Large intestine (tissue), 3 donors: ENCODE results near the gene CPXM2. TPM values are rescaled to one million over a fixed set of nuclear protein-coding genes. Genes with fewer than 3 reads are reported as not detected.

Experiments
- DNase-seq, 2 donors: peaks; one replicate each; pipeline versions ENCODE4 v3.0.0 to v3.0.0-alpha.2; 2013
- H3K27ac ChIP-seq: one replicate; pipeline ENCODE4 v1.5.1; 2013; ENCODE audit warnings: low read length
- H3K27me3 ChIP-seq: 2 replicates; pipeline ENCODE4 v1.6.1; 2013; ENCODE audit warnings: low read length; ENCODE audit not compliant: control insufficient read depth, insufficient read depth
- H3K36me3 ChIP-seq: 2 replicates; pipeline ENCODE4 v1.6.1; 2013; ENCODE audit warnings: low read length; ENCODE audit not compliant: control insufficient read depth, insufficient read depth
- H3K4me1 ChIP-seq: one replicate; pipeline ENCODE4 v1.6.1; 2013; ENCODE audit warnings: low read length; ENCODE audit not compliant: control insufficient read depth, insufficient read depth
- H3K4me3 ChIP-seq: one replicate; pipeline ENCODE4 v1.5.1; 2013; ENCODE audit warnings: low read length
- H3K9me3 ChIP-seq: one replicate; pipeline ENCODE4 v1.6.1; 2013; ENCODE audit warnings: mild to moderate bottlenecking, low read depth, low read length, moderate library complexity; ENCODE audit not compliant: control insufficient read depth
- WGBS: methylation state at CpG from one replicate; pipeline ENCODE4 v1.1.5; 2013; ENCODE audit warnings: low lambda C conversion rate; ENCODE audit not compliant: insufficient coverage; 5-methylcytosine and 5-hydroxymethylcytosine counted together
- polyA plus RNA-seq: library from polyadenylated mRNA; unstranded; fragments of 120-200 nt; gene quantifications from one replicate; pipeline ENCODE4 v1.2.1, GENCODE V29; 2013

Gene CPXM2
- polyA plus RNA-seq, 1 donor, result 63.9 TPM

GRCh38 chr10:123879606-123880257 is 11.9 kb downstream of the CPXM2 start:
- Histone ChIP-seq H3K36me3 (peaks cover 9% of the 10 kb centered on the region), H3K27me3 (no peaks in the 10 kb centered on the region), H3K9me3 (no peaks in the 10 kb centered on the region), H3K4me1 (peaks cover 20% of the 10 kb centered on the region), H3K4me3 (no peak overlapping the region), H3K27ac (peak overlapping the region; percentile 66)
- WGBS, result no CpG with 5 or more reads among the region's 10 CpGs
- peak in 1 of 2 donors; percentile 71 for DNase-seq

- peak; percentile 61 to 65 for DNase-seq
- Histone ChIP-seq H3K27ac (peak overlapping the region; percentile 66), H3K27me3 (no peaks in the 10 kb centered on the region), H3K9me3 (no peaks in the 10 kb centered on the region), H3K36me3 (peaks cover 9% of the 10 kb centered on the region), H3K4me1 (peaks cover 20% of the 10 kb centered on the region), H3K4me3 (no peak overlapping the region)
- no CpG with 5 or more reads among the region's 7 CpGs for whole genome bisulfite sequencing
These were observed 12.8 kb downstream of the CPXM2 start for GRCh38 chr10:123878666-123879303.

GRCh38 chr10:123870260-123870659 is 21.3 kb downstream of the CPXM2 start:
- H3K27ac ChIP-seq, result no peak overlapping the region
- no peaks in the 10 kb centered on the region for H3K36me3 ChIP-seq
- H3K27me3 ChIP-seq, result no peaks in the 10 kb centered on the region
- DNase-seq, result no peak
- peaks cover 30% of the 10 kb centered on the region for H3K4me1 ChIP-seq
- H3K4me3 ChIP-seq, result no peak overlapping the region
- 63% methylated on average over 2 of the region's 8 CpGs for WGBS
- no peaks in the 10 kb centered on the region for H3K9me3 ChIP-seq

- no peaks in the 10 kb centered on the region for H3K9me3 ChIP-seq
- H3K4me1 ChIP-seq, result peaks cover 30% of the 10 kb centered on the region
- peak overlapping the region; percentile 97 for H3K27ac ChIP-seq
- H3K4me3 ChIP-seq, result no peak overlapping the region
- DNase-seq, result no peak
- no peaks in the 10 kb centered on the region for H3K27me3 ChIP-seq
- H3K36me3 ChIP-seq, result no peaks in the 10 kb centered on the region
- 88% methylated on average over 2 of the region's 7 CpGs for WGBS
These were observed 22.6 kb downstream of the CPXM2 start for GRCh38 chr10:123869020-123869414.

GRCh38 chr10:123868038-123869019 is 23.3 kb downstream of the CPXM2 start:
- Histone ChIP-seq H3K27ac (peak overlapping the region; percentile 97), H3K4me1 (peaks cover 32% of the 10 kb centered on the region), H3K36me3 (no peaks in the 10 kb centered on the region), H3K9me3 (no peaks in the 10 kb centered on the region), H3K27me3 (no peaks in the 10 kb centered on the region), H3K4me3 (no peak overlapping the region)
- WGBS, result no CpG with 5 or more reads among the region's 15 CpGs
- peak; percentile 93 to 97 for DNase-seq

GRCh38 chr10:123865880-123866279 is 25.7 kb downstream of the CPXM2 start:
- no peaks in the 10 kb centered on the region for H3K9me3 ChIP-seq
- H3K4me1 ChIP-seq, result peaks cover 32% of the 10 kb centered on the region
- H3K27ac ChIP-seq, result peak overlapping the region; percentile 97
- peaks cover 13% of the 10 kb centered on the region for H3K36me3 ChIP-seq
- no peaks in the 10 kb centered on the region for H3K27me3 ChIP-seq
- no peak for DNase-seq
- H3K4me3 ChIP-seq, result no peak overlapping the region
- 67% methylated on average over 1 of the region's 6 CpGs for WGBS

- Histone ChIP-seq H3K27me3 (no peaks in the 10 kb centered on the region), H3K4me1 (peaks cover 32% of the 10 kb centered on the region), H3K4me3 (no peak overlapping the region), H3K27ac (peak overlapping the region; percentile 97), H3K9me3 (no peaks in the 10 kb centered on the region), H3K36me3 (peaks cover 14% of the 10 kb centered on the region)
- DNase-seq, result no peak
- no CpG with 5 or more reads among the region's 9 CpGs for WGBS
These were observed 26.3 kb downstream of the CPXM2 start for GRCh38 chr10:123865350-123865749.

GRCh38 chr10:123864923-123865322 is 26.7 kb downstream of the CPXM2 start:
- DNase-seq, result peak in 1 of 2 donors; percentile 41
- WGBS, result no CpG with 5 or more reads among the region's 9 CpGs
- peak overlapping the region; percentile 97 for H3K27ac ChIP-seq
- no peak overlapping the region for H3K4me3 ChIP-seq
- H3K36me3 ChIP-seq, result peaks cover 16% of the 10 kb centered on the region
- H3K4me1 ChIP-seq, result peaks cover 33% of the 10 kb centered on the region
- H3K9me3 ChIP-seq, result no peaks in the 10 kb centered on the region
- no peaks in the 10 kb centered on the region for H3K27me3 ChIP-seq

- Histone ChIP-seq H3K4me1 (peaks cover 38% of the 10 kb centered on the region), H3K9me3 (no peaks in the 10 kb centered on the region), H3K4me3 (no peak overlapping the region), H3K27ac (no peak overlapping the region), H3K36me3 (peaks cover 22% of the 10 kb centered on the region), H3K27me3 (no peaks in the 10 kb centered on the region)
- WGBS, result no CpG with 5 or more reads among the region's 12 CpGs
- no peak for DNase-seq
These were observed 27.7 kb downstream of the CPXM2 start for GRCh38 chr10:123863721-123864482.

GRCh38 chr10:123863183-123863575 is 28.4 kb downstream of the CPXM2 start:
- Histone ChIP-seq H3K36me3 (peaks cover 22% of the 10 kb centered on the region), H3K27me3 (no peaks in the 10 kb centered on the region), H3K9me3 (no peaks in the 10 kb centered on the region), H3K4me1 (peaks cover 36% of the 10 kb centered on the region), H3K4me3 (no peak overlapping the region), H3K27ac (no peak overlapping the region)
- no peak for DNase-seq
- WGBS, result no CpG with 5 or more reads among the region's 8 CpGs
